Cerebellar cortex (tissue), 1 donor: ENCODE results near the gene JAZF1.
A peak's percentile ranks its signal among the peaks of the same experiment; 100 is the strongest.

Experiments
- DNase-seq: peaks from one replicate; pipeline ENCODE4 v3.0.0-alpha.2; 2015; ENCODE audit warnings: low spot score

JAZF1 gene

DNA sequence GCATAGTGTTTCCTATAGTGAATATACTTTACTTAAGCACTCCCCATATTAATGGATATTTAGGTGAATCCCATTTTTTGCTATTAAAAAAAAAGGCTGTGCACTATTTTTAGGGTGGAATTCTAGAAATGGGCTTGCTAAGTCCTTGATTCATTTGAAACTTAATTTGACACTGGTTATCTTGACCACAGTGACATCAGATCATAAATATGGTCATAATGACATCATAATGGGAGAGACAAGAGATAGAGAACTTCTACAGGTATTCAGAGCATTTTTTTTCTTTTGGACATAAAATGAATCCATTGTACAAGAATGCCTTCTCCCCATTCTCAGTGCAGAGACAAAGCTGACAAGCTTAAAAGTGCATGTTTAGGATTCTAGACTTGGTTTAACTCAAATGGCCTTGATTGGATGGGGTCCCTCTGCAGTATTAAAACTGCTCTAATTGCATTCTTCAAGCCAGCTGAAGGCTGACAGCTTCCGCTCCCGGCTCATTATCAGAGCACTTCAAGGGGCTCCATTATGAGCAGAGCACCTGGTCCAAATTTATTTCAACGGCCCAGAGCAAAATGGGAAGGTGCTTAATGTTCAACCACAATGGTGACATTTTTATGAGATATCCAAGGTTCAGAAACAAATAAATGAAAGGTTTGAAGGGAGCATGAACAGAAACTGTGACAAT, 104.8 kb downstream of the JAZF1 start:
- DNase-seq, result no peak

DNA sequence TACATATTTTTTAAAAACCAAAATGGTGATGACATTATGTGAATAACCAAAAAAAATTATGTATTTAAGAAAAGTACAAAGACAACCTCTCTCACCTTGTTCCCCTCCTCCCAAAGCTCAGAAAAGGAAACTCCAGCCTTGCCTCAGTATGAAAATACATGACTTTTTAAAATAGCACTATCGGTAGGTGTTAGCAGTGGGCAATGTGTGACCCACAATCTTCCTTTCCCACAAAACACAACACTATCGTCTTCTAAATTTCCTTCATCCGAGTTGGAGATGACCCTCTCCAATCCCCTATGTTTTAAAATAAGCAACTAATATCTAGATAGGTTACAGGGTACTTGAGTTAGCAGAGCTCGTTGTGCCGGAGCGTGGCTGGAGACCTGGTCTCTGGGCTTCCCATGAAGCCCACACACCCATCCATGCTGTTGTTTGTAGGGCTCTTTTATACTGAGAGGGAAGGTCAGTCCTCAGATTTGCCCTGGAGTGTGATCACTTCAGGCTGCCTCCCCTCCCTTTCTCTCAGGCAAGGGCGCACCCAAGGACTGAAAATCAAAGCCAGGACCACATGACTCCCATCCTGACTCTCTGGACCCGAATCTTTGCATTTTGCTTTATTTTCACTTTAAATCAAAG, 107.6 kb downstream of the JAZF1 start:
- DNase-seq, result no peak

DNA sequence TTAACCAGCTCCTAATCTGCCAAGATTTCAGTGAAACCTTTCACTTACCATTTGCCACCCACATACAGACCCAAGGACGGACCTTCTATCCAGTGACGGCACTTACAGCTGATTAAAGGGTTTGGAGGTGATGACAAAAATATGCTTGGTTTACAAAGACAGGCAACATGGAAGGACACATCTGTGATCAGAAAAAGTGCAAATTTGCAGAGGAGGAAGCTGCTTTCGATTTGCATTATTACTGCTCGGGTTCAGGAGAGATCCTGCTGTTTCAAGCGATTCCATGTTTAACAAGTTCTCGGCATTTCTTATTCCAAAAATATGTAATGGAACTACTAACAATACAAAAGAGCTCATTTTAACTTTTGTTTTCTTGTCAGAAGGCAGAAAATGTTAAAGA, 109.0 kb downstream of the JAZF1 start:
- no peak for DNase-seq

DNA sequence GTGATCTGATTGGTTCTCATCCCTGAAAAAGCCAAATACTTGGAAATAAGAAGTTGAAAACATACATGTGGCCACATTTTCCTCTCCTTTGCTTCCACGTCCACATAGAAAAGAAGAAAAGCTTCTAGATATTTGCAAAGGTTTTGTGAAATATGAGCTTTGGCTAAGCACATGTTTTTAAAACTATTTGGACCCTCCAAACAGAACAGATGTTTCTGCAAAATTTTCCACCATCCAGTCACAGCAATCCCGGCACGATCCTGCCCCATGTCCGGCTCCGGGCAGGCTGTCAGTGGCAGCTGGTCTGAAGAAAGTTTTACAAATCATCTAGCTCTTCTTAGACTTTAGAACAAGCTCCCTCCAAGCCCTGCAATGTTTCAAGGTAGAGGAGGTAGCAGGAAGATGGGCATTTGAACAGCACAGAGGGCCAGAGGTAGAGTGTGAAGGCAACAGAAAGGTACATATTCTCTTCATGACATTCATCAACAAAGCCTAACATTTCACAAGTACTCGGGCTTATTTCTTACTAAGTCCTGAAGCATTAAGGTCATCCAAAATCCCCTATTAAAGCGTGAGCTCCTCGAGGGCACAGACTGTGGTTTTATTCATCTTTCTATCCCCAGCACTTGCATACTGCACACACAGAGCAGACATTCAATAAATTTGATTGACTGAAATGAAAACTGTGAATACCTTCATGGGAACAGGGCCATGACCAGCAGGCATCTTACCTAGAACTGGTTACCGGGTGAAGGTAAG, 110.1 kb downstream of the JAZF1 start:
- peak; percentile 22 for DNase-seq

DNA sequence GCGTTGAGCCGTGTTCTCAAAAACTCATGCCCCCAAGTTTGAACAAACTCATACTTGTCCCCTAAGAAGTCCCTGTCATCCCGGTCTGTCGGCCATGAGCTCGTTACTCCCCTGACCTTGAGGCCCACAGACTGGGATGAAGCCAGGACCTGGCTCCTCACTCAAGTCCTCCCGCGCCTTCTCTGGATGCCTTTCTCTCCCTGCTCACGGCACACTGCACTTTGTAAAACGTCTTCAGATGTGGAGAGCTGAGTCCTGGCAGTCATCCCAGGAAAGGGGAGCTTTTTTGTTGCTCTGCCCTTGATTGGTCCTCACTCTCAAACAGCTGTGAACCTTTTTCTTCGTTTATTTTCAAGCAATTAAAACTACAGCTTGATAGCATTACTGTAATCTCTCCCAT, 110.8 kb downstream of the JAZF1 start:
- peak; percentile 47 for DNase-seq

DNA sequence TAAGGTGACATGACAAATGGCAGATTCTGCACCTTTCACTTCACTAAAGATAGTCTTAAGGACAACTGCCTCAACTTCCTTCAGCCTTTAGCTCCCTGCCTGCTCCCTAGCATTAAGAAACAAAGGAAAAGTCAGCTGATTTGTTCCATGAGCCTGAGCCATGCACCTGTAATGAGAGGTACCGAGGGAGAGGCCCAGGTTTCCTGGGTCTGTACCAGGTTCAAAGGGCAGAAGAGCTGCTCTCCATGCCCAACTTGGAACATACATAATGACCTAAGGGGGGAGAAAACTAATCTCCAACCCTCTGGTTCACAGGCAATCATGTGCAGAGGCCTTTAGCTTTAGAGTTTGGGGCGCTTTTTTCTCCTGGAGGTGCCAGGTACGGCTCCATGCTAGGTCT, 111.2 kb downstream of the JAZF1 start:
- DNase-seq, result no peak

DNA sequence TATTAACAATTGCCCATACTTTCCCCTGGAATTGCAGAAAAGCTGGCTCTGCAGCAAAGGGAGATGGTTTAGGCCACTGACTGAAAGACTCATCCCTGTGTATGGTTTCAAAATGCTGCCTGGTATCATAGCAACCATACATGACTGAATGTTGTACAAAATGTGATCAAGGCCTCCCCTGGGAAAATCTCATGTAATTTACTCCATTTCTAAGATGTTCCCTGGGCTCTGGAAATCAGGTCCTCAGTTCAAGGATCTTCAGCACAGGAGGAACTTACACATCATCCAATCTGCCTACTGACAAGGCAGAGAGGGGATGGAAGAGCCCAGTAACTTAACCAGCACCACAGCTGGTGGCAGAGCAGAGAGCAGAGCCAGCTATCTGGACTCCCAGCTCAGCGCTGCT, 111.8 kb downstream of the JAZF1 start:
- DNase-seq, result peak; percentile 16

DNA sequence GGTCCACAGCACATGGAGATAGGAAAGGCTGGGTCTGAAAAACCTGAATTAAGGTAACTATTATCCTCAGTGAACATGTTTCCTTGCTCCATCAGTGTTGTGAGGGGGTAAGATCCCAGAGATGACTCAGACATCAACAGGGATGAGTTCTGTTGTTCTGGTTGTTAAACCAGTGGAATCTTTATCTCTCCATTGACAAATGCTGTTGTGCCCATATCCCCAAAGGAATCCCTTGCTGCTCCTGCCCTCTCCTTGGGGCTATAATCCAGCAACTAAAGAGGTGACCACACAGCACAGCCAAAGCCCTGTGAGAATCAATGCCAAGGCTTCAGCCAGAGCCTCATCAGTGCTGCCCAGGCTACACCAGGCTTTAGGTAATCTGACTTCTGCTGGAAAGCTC, 113.4 kb downstream of the JAZF1 start:
- DNase-seq, result no peak

DNA sequence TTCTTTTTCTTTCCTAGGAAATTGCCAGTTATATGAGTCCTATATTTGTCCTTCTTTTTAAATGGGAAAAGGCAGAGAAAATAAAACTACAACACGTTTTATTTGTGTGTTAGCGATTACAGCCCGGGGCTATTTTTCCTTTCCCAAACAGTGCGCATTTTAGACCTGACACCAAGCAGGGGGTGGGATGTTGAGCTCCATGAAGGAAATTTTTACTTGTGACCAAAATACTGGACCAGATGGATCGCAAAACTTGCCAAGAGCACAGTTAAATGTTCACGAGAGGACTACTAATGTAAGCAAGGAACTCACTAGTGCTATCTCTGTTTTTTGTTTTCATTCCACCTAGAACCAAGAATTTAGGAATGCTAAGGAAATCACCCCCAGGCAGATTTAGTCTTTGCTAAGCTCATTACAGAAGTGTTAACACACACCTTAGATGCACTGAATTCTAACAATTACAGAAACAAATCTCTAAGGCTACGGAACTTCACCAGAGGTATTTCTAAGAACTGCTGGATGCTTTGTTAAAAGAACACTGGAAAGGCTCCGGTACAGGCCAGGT, 114.8 kb downstream of the JAZF1 start:
- DNase-seq, result peak; percentile 90

DNA sequence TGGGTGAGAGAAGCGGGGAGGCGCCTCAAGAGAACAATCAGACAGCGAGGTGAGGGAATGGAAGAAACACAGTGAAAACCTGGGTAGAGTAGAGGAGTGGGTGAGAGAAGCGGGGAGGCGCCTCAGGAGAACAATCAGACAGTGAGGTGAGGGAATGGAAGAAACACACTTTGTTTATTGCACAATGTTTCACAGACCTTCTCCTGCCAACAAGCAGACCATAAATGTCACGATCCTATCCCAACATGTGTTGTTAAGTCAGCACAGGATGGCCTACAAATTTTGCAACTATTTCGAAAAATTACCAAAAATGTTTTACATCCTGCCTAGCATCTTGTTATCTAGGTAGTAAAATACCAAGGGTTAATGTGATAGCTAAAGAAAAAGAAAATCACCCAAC, 115.3 kb downstream of the JAZF1 start:
- no peak for DNase-seq

DNA sequence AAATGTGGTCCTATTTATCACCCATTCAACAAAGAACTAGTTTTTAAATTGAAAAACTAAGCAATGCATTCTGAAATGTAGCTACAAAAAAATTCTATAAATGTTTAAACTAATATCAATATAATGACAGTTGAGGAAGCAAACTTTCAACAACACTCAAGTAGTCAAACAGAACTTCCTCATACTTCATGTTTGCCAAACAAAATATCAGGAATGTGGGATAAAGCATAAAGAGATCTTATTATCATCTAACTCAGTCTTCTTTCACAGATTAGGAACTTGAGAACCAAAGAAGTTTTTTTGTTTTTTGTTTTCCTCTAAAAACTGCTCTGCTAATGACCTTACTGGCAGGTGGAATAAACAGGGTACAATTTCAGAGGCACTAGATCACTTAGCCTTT, 116.2 kb downstream of the JAZF1 start:
- DNase-seq, result no peak

DNA sequence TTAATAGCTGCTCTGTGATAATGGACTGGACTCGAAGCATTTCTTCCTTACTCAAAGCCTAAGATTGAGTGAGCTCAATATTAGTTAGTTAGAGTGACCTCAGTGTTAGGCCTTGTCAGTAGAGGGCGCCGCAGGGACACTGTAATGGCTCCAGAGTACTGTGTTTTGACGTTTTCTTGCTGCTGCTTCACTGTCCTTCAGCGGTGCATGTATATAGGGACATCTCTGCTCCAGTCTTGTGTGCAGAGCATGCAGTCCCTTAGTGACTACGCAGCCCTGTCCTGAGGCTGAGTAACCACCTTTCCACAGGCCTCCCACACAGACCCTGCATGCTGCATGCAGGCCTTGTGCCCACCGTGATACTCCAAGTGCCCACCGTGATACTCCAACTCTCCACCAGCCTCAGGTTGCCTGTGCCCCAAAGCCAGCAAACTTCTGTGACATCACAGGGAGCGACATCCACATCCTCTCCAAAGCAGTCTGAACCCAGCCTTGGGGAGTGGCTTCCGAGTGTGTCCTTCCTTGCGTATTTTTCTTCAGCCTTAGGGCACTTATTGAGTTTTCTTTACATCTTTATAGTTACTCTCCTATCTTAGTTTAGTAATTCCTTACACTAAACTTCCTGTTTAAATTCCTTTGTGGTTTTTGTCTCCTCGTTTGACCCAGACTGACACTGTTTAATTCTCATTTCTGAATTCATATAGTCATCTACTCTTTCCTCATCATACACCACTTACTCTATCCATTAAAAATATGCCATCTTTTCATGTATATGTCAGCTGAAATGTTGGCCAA, 118.2 kb downstream of the JAZF1 start:
- DNase-seq, result peak; percentile 79

DNA sequence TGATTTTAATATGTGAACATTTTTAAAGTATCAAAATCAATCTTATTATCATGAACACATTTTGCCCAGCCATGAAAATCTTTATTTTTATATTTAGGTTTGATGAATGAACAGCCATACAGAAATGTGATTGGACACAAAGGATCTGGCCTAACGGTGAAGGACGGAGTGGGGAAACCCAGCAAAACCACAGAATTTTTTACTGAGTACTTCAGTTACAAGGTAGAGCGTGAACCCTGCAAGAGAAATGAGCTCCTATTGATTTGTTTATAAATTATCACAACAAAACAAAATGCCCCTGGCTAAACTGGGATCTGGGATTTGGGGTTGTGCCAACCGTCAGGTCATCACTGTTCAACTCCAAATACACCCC, 118.8 kb downstream of the JAZF1 start:
- no peak for DNase-seq

DNA sequence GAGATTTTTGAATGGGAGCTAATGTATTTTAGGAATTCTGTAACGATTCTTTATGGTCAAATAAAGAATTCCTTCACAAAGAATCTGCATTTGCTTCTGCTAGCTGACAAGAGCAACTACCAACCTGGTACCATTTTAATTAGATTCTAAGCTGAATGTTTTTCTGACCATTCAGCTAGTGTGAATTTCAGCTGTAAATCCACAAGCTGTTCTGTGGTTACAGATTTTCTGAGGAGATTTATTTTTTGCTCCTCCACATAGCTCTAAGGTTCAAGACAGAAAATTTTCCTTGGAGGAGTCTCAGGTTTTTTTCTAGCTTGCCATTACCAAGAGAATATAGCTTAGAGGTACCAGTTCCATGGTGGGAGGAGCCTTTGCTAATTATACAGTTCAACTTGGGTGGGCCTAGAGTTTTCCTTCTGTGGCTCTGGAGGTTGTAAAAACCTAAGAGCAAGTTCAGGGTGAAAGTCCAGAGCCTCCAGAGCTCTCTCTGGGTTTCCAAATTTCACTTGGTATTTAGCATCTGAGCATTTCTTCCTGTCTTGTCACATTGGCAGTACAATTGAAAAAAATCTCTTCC, 120.1 kb downstream of the JAZF1 start:
- DNase-seq, result no peak

DNA sequence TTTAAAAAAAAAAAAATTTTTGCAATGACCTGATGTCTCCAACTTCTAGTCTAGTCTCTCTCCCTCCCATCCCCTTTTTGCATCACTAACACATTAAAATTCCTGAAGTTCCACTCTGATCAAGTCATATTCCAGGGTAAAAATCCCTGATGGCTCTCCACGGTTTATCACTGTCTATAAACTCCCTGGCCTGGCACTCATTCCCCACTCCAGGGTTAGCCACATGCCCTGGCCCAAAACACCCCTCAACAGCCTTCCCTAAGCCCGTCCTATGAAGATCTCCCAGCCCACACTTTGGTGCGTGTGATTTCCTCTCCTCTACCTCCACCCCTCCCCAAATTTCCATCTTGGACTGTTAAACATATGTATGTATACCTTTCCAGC, 125.4 kb downstream of the JAZF1 start:
- no peak for DNase-seq

DNA sequence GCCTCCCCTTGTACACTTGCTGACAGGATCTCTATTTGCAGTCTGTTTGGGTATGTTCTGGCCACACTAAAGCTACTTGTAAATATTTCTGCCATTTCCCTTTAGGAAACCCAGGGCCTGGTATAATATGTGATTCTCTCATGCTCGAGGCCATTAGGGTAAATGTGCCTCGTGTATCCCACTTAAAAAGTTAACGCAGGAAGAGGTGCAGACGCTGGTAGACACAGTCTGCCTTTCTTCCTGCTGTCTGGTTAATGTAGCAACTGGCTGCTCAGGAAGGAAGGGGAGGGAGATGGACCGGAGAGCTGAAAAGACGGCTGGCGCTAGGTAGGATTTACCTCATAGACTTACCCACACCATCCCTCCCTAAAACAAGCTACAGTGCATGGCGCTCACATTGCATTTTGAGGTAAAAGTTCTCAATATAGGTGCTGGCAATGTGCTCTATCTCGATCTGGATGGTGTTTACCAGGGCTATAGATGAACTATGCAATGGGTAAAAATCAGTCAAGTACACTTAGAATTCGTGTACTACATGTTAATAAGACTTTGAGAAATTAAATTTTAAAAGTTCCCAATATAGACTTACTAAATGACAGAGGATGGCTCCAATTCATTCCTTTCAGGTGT, 125.9 kb downstream of the JAZF1 start:
- no peak for DNase-seq

DNA sequence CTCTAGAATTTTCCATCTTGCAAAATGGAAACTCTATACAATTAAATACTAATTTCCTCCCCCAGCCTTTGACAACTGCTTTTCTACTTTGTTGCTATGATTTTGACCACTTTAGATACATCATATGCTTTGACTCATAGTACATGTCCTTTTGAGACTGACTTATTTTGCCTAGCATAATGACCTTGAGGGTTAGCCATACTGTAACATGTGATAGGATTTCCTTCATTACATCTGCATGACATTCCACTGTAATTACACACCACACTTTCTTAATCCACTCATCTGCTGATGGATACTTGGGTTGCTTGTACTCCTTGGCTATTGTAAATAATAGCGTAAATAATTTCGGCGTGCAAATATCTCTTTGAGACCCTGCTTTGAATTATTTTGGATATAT, 127.7 kb downstream of the JAZF1 start:
- DNase-seq, result no peak

DNA sequence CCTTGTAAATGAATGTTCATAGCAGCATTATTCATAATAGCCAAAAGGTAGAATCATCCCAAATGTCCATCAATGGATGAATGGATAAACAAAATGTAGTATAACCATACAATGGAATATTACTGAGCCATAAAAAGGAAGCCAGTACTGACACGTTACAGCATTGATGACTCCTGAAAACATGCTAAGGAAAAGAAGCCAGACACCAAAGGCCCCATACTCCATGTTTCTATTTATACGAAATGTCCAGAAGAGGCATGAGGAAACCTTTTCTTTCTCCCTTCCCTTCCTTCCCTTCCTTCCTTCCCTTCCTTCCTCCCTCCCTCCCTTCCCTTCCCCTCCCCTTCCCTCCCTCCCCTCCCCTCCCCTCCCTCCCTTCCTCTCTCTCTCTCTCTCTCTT, 131.9 kb downstream of the JAZF1 start:
- no peak for DNase-seq

DNA sequence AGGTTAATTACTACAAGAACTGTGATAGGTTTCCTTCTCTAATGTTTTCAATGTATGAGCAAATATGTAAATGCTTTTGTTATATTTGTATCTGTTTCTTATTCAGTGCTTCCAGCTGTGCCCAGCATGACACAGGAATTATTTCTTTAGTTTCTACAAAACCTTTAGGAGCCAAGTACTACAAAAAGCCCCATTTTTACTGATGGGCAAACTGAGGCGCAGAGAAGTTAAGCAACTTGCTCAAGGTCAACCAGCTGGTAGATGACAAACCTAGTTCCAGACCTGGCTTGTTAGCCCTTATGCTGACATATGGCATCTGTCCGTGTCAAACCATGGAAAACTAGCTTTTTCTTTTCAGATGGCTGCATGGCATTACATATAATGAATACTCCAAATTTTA, 134.6 kb downstream of the JAZF1 start:
- no peak for DNase-seq

DNA sequence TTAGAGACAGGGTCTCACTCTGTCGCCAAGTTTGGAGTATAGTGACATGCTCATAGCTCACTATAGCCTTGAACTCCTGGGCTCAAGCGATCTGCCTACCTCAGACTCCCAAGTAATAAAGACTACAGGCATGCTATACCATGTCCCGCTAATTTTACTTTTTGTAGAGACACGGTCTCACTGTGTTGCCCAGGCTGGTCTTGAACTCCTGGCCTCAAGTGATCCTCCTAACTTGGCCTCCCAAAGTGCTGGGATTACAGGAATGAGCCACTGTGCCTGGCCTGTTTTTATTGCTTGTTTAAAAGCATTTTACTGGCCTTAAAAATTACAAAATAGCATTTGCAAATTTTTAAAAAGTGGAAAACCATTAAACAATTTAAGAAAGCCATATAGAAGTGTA, 135.0 kb downstream of the JAZF1 start:
- DNase-seq, result no peak

DNA sequence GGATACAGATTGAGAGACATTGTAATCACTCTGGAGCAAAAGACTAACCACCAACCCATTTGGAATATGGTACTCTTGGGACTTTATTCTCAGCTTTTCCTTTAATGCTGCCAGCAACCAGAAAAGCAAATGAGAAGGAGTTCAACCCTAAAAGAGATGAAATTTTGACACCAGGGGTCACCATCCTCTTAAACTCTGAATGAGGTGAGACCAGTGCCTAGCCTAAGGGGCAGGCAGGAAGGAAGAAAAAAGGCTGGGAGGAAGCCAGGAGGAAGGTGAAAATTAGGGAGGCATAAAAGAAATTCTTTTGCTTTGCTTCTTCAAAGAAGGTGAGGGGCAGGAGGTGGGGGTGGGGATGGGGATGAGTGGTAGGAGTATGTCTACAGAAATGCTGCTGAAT, 135.8 kb downstream of the JAZF1 start:
- no peak for DNase-seq

DNA sequence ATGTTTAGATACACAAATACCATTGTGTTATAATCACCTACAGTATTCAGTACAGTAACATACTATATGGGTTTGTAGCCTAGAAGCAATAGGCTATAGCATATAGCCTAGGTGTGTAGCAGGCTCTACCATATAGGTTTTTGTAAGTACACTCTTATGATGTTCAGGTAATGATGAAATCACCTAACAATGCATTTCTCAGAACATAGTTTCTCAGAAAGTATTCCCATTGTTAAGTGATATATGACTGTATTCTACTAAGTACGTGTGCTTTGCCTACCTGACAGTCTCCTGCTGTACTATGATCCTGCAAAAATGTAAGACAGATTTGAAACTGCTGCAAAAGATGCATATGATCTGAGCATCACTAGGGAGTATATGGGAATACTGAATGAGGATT, 137.9 kb downstream of the JAZF1 start:
- DNase-seq, result no peak
